ENCODE measurements around the gene REPIN1. TPM values are rescaled to one million over a fixed set of nuclear protein-coding genes. Genes with fewer than 3 reads are reported as not detected.

REPIN1 gene
- total RNA-seq, 1 experiment from 2014 or later: 124 TPM

DNA sequence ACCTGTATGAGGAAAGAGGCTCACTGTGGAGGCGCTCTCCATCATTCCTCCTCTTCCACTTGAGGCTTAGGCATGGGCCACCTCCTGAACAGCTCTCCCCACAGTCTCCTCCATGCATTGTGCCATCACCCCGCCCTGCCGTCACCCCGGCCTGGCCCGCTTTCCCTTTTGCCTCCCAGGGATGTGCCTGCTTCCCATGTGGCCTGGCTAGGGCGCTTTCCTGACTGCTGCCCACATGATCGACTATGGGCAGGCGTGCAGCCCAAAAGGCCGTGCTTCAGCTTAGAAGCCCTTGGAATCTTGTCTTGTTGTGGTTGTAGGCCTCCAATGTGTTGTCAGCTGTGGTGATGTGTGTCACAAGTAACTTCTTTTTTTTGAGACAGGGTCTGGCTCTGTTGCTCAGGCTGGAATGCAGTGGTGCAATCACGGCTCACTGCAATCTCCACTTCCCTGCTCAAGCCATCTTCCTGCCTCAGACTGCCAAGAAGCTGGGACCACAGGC lies 43.5 kb upstream of the REPIN1 start:
- POLR2A ChIA-PET (ENCODE audit: unreplicated experiment): no interaction called here

GRCh38 chr7:150325901-150326300 lies 42.7 kb upstream of the REPIN1 start:
- H3K36me3 ChIP-seq (ENCODE audit: low read depth, low read length): no peaks in the 10 kb centered on the region
- no peak overlapping the region for H3K27ac ChIP-seq (ENCODE audit: low read length)
- no TSS peak for BruUV-seq (replicated peaks)
- H3K79me2 ChIP-seq (ENCODE audit: low read length): peaks cover 7% of the 10 kb centered on the region
- no peak overlapping the region for H3K4me3 ChIP-seq (ENCODE audit: low read length)
- H3K9me3 ChIP-seq (ENCODE audit: low read length): no peaks in the 10 kb centered on the region
- TF ChIP-seq EZH2phosphoT487 (IDR thresholded peaks at IDR 0.05; ENCODE audit: borderline replicate concordance, low read length): no peak
- no peak for TF ChIP-seq CTCF (conservative IDR thresholded peaks at IDR 0.05; ENCODE audit: low read depth, low read length)
- no peak for TF ChIP-seq EZH2 (IDR thresholded peaks at IDR 0.05; ENCODE audit: low read length, unreplicated experiment)
- no peak overlapping the region for H2AFZ ChIP-seq (ENCODE audit: low read length)
- no peak overlapping the region for H3K9ac ChIP-seq (ENCODE audit: low read length)
- no peak overlapping the region for H3K4me2 ChIP-seq (ENCODE audit: low read length)
- no peak for DNase-seq
- ATAC-seq: no peak
- H3K9me2 ChIP-seq (replicated peaks; ENCODE audit: low read length): no peaks in the 10 kb centered on the region
- intact Hi-C loops (cut with micrococcal nuclease): no loop called here
- no peaks in the 10 kb centered on the region for H4K20me1 ChIP-seq (ENCODE audit: low read length)
- POLR2A ChIA-PET (ENCODE audit: unreplicated experiment): no interaction called here
- H3F3A ChIP-seq (ENCODE audit: low read length, unreplicated experiment): no peaks in the 10 kb centered on the region
- no peaks in the 10 kb centered on the region for H3K27me3 ChIP-seq (ENCODE audit: low read length)
- H3K4me1 ChIP-seq (ENCODE audit: insufficient read depth, low read length): peaks cover 17% of the 10 kb centered on the region
- CTCF ChIA-PET: no interaction called here

More for the DNA sequence above, 43.5 kb upstream of the REPIN1 start:
- H3K9me2 ChIP-seq (replicated peaks; ENCODE audit: low read length): no peaks in the 10 kb centered on the region
- H3K27ac ChIP-seq (ENCODE audit: low read length): no peak overlapping the region
- no peaks in the 10 kb centered on the region for H4K20me1 ChIP-seq (ENCODE audit: low read length)
- DNase-seq (no peak), ATAC-seq (no peak)
- CTCF ChIA-PET: no interaction called here
- H3K4me3 ChIP-seq (ENCODE audit: low read length): no peak overlapping the region
- no peak overlapping the region for H3K9ac ChIP-seq (ENCODE audit: low read length)
- H3K4me1 ChIP-seq (ENCODE audit: insufficient read depth, low read length): peaks cover 17% of the 10 kb centered on the region
- H3F3A ChIP-seq (ENCODE audit: low read length, unreplicated experiment): no peaks in the 10 kb centered on the region
- no peaks in the 10 kb centered on the region for H3K9me3 ChIP-seq (ENCODE audit: low read length)
- H3K4me2 ChIP-seq (ENCODE audit: low read length): no peak overlapping the region
- intact Hi-C loops (cut with micrococcal nuclease): no loop called here
- peaks cover 7% of the 10 kb centered on the region for H3K79me2 ChIP-seq (ENCODE audit: low read length)
- H2AFZ ChIP-seq (ENCODE audit: low read length): no peak overlapping the region
- BruUV-seq (replicated peaks): no TSS peak
- no peak for TF ChIP-seq EZH2 (IDR thresholded peaks at IDR 0.05; ENCODE audit: low read length, unreplicated experiment)
- no peak for TF ChIP-seq EZH2phosphoT487 (IDR thresholded peaks at IDR 0.05; ENCODE audit: borderline replicate concordance, low read length)
- no peak for TF ChIP-seq CTCF (conservative IDR thresholded peaks at IDR 0.05; ENCODE audit: low read depth, low read length)
- no peaks in the 10 kb centered on the region for H3K27me3 ChIP-seq (ENCODE audit: low read length)
- no peaks in the 10 kb centered on the region for H3K36me3 ChIP-seq (ENCODE audit: low read depth, low read length)

DNA sequence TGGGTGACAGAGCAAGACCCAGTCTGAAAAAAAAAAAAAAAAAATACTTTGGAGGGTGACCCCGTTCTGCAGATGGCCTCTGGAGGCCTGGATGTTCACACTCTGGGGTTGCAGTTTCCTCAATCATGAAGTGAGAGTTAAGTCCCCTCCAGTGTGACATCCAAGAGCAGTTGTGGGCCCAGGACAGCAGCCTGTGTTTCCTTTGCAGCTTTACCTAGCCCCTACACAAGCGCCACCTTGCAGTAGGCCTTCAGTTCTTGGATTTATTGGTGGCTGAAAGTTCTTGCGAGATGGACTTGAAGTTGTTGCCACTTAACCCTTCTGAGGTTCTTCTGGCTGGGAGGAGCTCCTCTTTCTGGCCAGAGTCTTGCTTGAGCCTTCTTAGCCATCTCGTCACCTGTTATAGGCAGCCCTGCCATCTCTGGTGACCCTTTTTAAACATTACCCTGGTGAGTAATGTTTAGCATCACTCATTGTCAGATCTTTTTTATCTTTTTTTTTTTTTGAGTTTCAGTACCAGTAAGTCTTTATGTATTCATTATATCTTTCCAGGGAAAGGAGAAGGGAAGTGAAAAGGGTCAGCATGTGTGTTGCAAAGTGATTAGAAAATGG lies 41.9 kb upstream of the REPIN1 start:
- no peaks in the 10 kb centered on the region for H3K27me3 ChIP-seq (ENCODE audit: low read length)
- POLR2A ChIA-PET (ENCODE audit: unreplicated experiment): no interaction called here
- BruUV-seq (replicated peaks): no TSS peak

More for the DNA sequence above, 41.9 kb upstream of the REPIN1 start:
- Histone ChIP-seq H2AFZ (ENCODE audit: low read length) (no peak overlapping the region), H3K9me3 (ENCODE audit: low read length) (no peaks in the 10 kb centered on the region), H3K4me2 (ENCODE audit: low read length) (no peak overlapping the region), H3F3A (ENCODE audit: low read length, unreplicated experiment) (no peaks in the 10 kb centered on the region), H3K36me3 (ENCODE audit: low read depth, low read length) (no peaks in the 10 kb centered on the region), H3K79me2 (ENCODE audit: low read length) (peaks cover 7% of the 10 kb centered on the region), H3K9ac (ENCODE audit: low read length) (no peak overlapping the region), H3K4me1 (ENCODE audit: insufficient read depth, low read length) (peaks cover 17% of the 10 kb centered on the region), H4K20me1 (ENCODE audit: low read length) (no peaks in the 10 kb centered on the region), H3K9me2 (replicated peaks; ENCODE audit: low read length) (no peaks in the 10 kb centered on the region), H3K4me3 (ENCODE audit: low read length) (no peak overlapping the region), H3K27ac (ENCODE audit: low read length) (no peak overlapping the region)
- DNase-seq (no peak), ATAC-seq (no peak)
- intact Hi-C loops (cut with micrococcal nuclease): no loop called here
- CTCF ChIA-PET: no interaction called here
- TF ChIP-seq EZH2 (IDR thresholded peaks at IDR 0.05; ENCODE audit: low read length, unreplicated experiment) (no peak), EZH2phosphoT487 (IDR thresholded peaks at IDR 0.05; ENCODE audit: borderline replicate concordance, low read length) (no peak), CTCF (conservative IDR thresholded peaks at IDR 0.05; ENCODE audit: low read depth, low read length) (no peak)
